Liver (tissue), 3 donors: ENCODE data around the gene DYNLT1.

Source experiments
- REST ChIP-seq: IDR thresholded peaks from 2 replicates; pipeline ENCODE4 v1.6.1; 2016; ENCODE audit warnings: antibody characterized with exemption, mild to moderate bottlenecking
- TAF1 ChIP-seq: conservative IDR thresholded peaks from 2 replicates; pipeline ENCODE4 v1.6.1; 2016; ENCODE audit warnings: antibody characterized with exemption, mild to moderate bottlenecking
- YY1 ChIP-seq: IDR thresholded peaks from 2 replicates; pipeline ENCODE4 v1.6.1; 2016; ENCODE audit warnings: antibody characterized with exemption, mild to moderate bottlenecking
- TF ChIP-seq, protein P1 (sequence below): fragments of 150-350 bp; IDR thresholded peaks from 2 replicates; pipeline ENCODE4 v1.5.1; 2017; ENCODE audit warnings: improper control_type of control experiment, low read depth, low read length; ENCODE audit not compliant: missing input control
- TF ChIP-seq, protein P2 (sequence below): IDR thresholded peaks from 2 replicates; pipeline ENCODE4 v1.6.1; 2016; ENCODE audit warnings: antibody characterized with exemption
- donor health status: healthy.
- donor health status: healthy.

DNA sequence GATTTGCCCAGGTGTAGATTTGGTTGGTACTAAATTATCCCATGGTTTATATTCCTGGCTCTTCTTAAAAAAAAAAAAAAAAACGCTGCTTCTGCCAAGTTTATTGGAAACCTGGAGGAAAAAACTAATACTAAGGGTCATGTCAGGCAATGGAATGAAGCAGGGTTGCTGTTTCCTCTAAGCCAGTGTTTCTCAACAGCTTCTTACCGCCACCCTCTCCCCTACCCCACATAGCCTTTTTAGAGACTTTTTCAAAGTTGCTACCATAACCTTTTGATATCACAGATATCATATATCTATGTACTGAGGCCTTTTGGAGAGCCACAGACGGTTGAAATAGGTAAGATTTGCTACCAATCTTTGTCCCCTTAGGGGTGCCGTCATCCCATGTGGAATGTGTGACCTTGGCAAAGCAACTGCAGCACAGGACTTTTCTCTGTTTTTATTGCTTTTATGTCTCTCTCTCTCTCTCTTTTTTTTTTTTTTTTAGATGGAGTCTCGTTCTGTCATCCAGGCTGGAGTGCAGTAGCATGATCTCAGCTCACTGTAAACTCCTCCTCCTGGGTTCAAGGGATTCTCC is 40.3 kb upstream of the DYNLT1 start:
- TF ChIP-seq, protein P1, sequence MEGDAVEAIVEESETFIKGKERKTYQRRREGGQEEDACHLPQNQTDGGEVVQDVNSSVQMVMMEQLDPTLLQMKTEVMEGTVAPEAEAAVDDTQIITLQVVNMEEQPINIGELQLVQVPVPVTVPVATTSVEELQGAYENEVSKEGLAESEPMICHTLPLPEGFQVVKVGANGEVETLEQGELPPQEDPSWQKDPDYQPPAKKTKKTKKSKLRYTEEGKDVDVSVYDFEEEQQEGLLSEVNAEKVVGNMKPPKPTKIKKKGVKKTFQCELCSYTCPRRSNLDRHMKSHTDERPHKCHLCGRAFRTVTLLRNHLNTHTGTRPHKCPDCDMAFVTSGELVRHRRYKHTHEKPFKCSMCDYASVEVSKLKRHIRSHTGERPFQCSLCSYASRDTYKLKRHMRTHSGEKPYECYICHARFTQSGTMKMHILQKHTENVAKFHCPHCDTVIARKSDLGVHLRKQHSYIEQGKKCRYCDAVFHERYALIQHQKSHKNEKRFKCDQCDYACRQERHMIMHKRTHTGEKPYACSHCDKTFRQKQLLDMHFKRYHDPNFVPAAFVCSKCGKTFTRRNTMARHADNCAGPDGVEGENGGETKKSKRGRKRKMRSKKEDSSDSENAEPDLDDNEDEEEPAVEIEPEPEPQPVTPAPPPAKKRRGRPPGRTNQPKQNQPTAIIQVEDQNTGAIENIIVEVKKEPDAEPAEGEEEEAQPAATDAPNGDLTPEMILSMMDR, result no peak
- TF ChIP-seq, protein P2, sequence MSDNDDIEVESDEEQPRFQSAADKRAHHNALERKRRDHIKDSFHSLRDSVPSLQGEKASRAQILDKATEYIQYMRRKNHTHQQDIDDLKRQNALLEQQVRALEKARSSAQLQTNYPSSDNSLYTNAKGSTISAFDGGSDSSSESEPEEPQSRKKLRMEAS, result no peak
- no peak for TF ChIP-seq YY1
- TF ChIP-seq REST, result no peak
- TF ChIP-seq TAF1, result no peak
